ENCODE data around the gene MDFIC. TPM values are rescaled to one million over a fixed set of nuclear protein-coding genes. Genes with fewer than 3 reads are reported as not detected.

The MDFIC gene
- total RNA-seq, 1 donor from 2014 or later = 9.7 TPM

- H3K4me3 ChIP-seq (ENCODE audit: low read depth, low read length) = no peak overlapping the region
- no peak for DNase-seq (ENCODE audit: low read depth)
- no peaks in the 10 kb centered on the region for H3K27me3 ChIP-seq (ENCODE audit: control insufficient read depth, insufficient read depth, low read length)
- H3K36me3 ChIP-seq (ENCODE audit: control insufficient read depth, insufficient read depth, low read length) = no peaks in the 10 kb centered on the region
- TF ChIP-seq CTCF (IDR thresholded peaks at IDR 0.05; ENCODE audit: insufficient read depth, low read length, poor library complexity, severe bottlenecking) = no peak
Observed at GRCh38 chr7:114939484-114940097, 17.7 kb downstream of the MDFIC start.

GRCh38 chr7:114940220-114940619 lies 18.3 kb downstream of the MDFIC start:
- Histone ChIP-seq H3K36me3 (ENCODE audit: control insufficient read depth, insufficient read depth, low read length) (no peaks in the 10 kb centered on the region), H3K27me3 (ENCODE audit: control insufficient read depth, insufficient read depth, low read length) (no peaks in the 10 kb centered on the region), H3K4me3 (ENCODE audit: low read depth, low read length) (no peak overlapping the region)
- DNase-seq (ENCODE audit: low read depth) = no peak
- TF ChIP-seq CTCF (IDR thresholded peaks at IDR 0.05; ENCODE audit: insufficient read depth, low read length, poor library complexity, severe bottlenecking) = no peak

- H3K27me3 ChIP-seq (ENCODE audit: control insufficient read depth, insufficient read depth, low read length) = no peaks in the 10 kb centered on the region
Observed at GRCh38 chr7:114941692-114942091, 19.8 kb downstream of the MDFIC start.

GRCh38 chr7:114942446-114943175 lies 20.7 kb downstream of the MDFIC start:
- Histone ChIP-seq H3K4me3 (ENCODE audit: low read depth, low read length) (no peak overlapping the region), H3K27me3 (ENCODE audit: control insufficient read depth, insufficient read depth, low read length) (no peaks in the 10 kb centered on the region), H3K36me3 (ENCODE audit: control insufficient read depth, insufficient read depth, low read length) (no peaks in the 10 kb centered on the region)
- no peak for DNase-seq (ENCODE audit: low read depth)
- no peak for TF ChIP-seq CTCF (IDR thresholded peaks at IDR 0.05; ENCODE audit: insufficient read depth, low read length, poor library complexity, severe bottlenecking)

More at GRCh38 chr7:114941692-114942091, 19.8 kb downstream of the MDFIC start:
- DNase-seq (ENCODE audit: low read depth) = no peak
- H3K36me3 ChIP-seq (ENCODE audit: control insufficient read depth, insufficient read depth, low read length) = no peaks in the 10 kb centered on the region
- no peak for TF ChIP-seq CTCF (IDR thresholded peaks at IDR 0.05; ENCODE audit: insufficient read depth, low read length, poor library complexity, severe bottlenecking)
- H3K4me3 ChIP-seq (ENCODE audit: low read depth, low read length) = no peak overlapping the region

GRCh38 chr7:114943530-114943929 lies 21.6 kb downstream of the MDFIC start:
- no peak for TF ChIP-seq CTCF (IDR thresholded peaks at IDR 0.05; ENCODE audit: insufficient read depth, low read length, poor library complexity, severe bottlenecking)
- Histone ChIP-seq H3K36me3 (ENCODE audit: control insufficient read depth, insufficient read depth, low read length) (no peaks in the 10 kb centered on the region), H3K27me3 (ENCODE audit: control insufficient read depth, insufficient read depth, low read length) (no peaks in the 10 kb centered on the region), H3K4me3 (ENCODE audit: low read depth, low read length) (no peak overlapping the region)
- no peak for DNase-seq (ENCODE audit: low read depth)
